HG03045 (cell line): ENCODE data around the gene NUAK2.

Experiments
- ATAC-seq: cut with Tn5 transposase; IDR thresholded peaks from one replicate; pipeline ENCODE4 v1.9.1; 2021; ENCODE audit warnings: mild to moderate bottlenecking, moderate library complexity; ENCODE audit not compliant: unreplicated experiment

NUAK2 gene

GRCh38 chr1:205319081-205320018 lies 2.2 kb downstream of the NUAK2 start:
- ATAC-seq = no peak

GRCh38 chr1:205318231-205318991 lies 3.1 kb downstream of the NUAK2 start:
- ATAC-seq = no peak

GRCh38 chr1:205317311-205317917 lies 4.1 kb downstream of the NUAK2 start:
- no peak for ATAC-seq

- no peak for ATAC-seq
Observed at GRCh38 chr1:205316161-205316566, 5.4 kb downstream of the NUAK2 start.

- no peak for ATAC-seq
Observed at GRCh38 chr1:205315008-205315618, 6.4 kb downstream of the NUAK2 start.

GRCh38 chr1:205313563-205314308 lies 7.8 kb downstream of the NUAK2 start:
- ATAC-seq = peak; percentile 48

GRCh38 chr1:205312866-205313562 lies 8.5 kb downstream of the NUAK2 start:
- ATAC-seq = no peak

GRCh38 chr1:205310976-205311704 lies 10.4 kb downstream of the NUAK2 start:
- ATAC-seq = no peak

GRCh38 chr1:205309741-205310140 lies 11.8 kb downstream of the NUAK2 start:
- no peak for ATAC-seq

- ATAC-seq = no peak
Observed at GRCh38 chr1:205306929-205307566, 14.5 kb downstream of the NUAK2 start.

- ATAC-seq = no peak
Observed at GRCh38 chr1:205304695-205305070, 16.9 kb downstream of the NUAK2 start.

GRCh38 chr1:205304046-205304694 lies 17.4 kb downstream of the NUAK2 start:
- no peak for ATAC-seq

- ATAC-seq = no peak
Observed at GRCh38 chr1:205303247-205303888, 18.2 kb downstream of the NUAK2 start.

- no peak for ATAC-seq
Observed at GRCh38 chr1:205301842-205302588, 19.5 kb downstream of the NUAK2 start.

- ATAC-seq = no peak
Observed at GRCh38 chr1:205301205-205301821, 20.2 kb downstream of the NUAK2 start.

GRCh38 chr1:205300149-205300548 lies 21.4 kb downstream of the NUAK2 start:
- no peak for ATAC-seq
